Ascending aorta (tissue), 2 donors: ENCODE data around the gene GPC4. TPM values are rescaled to one million over a fixed set of nuclear protein-coding genes. Genes with fewer than 3 reads are reported as not detected.

Source experiments
- DNase-seq, 2 donors: peaks; one replicate each; pipeline ENCODE4 v3.0.0-alpha.2; 2019; ENCODE audit warnings: low spot score in 2 of 2
- H3K27ac ChIP-seq, 2 donors: fragments of 200-600 bp; sonication (generic); one replicate each; pipeline ENCODE4 v1.5.1; 2016 to 2017; ENCODE audit warnings: mild to moderate bottlenecking in 1 of 2
- H3K27me3 ChIP-seq: fragments of 200-600 bp; sonication (generic); one replicate; pipeline ENCODE4 v1.5.1; 2017
- H3K36me3 ChIP-seq, 2 donors: fragments of 200-600 bp; sonication (generic); one replicate each; pipeline ENCODE4 v1.5.1; 2016
- H3K4me1 ChIP-seq, 2 donors: fragments of 200-600 bp; sonication (generic); one replicate each; pipeline ENCODE4 v1.5.1; 2016 to 2017; ENCODE audit warnings: mild to moderate bottlenecking in 1 of 2
- H3K4me3 ChIP-seq, 2 donors: fragments of 200-600 bp; sonication (generic); one replicate each; pipeline ENCODE4 v1.5.1; 2016 to 2017; ENCODE audit warnings: mild to moderate bottlenecking in 1 of 2
- H3K9me3 ChIP-seq, 2 donors: fragments of 200-600 bp; sonication (generic); one replicate each; pipeline ENCODE4 v1.5.1; 2016
- CTCF ChIP-seq, 3 experiments: fragments of 200-600 bp in 2 of 3; fragments of 450-650 bp in 1 of 3; sonication (generic) in 2 of 3; IDR thresholded peaks; one replicate each; pipeline ENCODE4 v1.5.1; 2016 to 2019; ENCODE audit warnings: antibody characterized with exemption in 3 of 3, mild to moderate bottlenecking in 1 of 3, moderate library complexity in 1 of 3
- intact Hi-C: fragments of 100-400 bp; cut with DNase I; formaldehyde crosslinking; loops from one replicate; pipeline ENCODE4 v1.15.1; 2023
- total RNA-seq: library from RNA; depleted of rRNA; stranded (reverse); fragments of >200 nt; gene quantifications from one replicate; pipeline ENCODE4 v1.1.0, GENCODE V29; 2016

GPC4 gene
- total RNA-seq, 1 donor from 2014 or later: 12.0 TPM

DNA sequence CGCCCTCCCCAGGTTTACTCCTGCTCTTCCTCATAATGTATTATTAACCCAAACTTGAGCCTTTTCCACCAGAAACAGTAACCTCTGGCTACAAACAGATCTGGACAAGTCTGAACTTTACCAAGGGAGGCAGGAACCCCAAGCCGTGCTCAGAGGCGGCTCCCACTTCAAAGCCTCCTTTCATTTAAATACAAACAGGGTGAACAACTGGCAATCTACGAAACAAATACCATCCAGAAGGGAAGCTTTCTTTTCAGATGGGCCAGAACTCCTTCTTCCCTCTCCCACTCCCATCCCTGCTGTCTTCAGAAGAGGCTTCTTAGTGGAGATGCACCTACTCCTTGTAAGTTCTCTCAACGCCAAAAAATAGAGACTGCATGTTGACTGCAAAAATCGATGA lies 2.1 kb upstream of the GPC4 start:
- H3K9me3 ChIP-seq: no peaks in the 10 kb centered on the region
- no peak overlapping the region for H3K27ac ChIP-seq
- H3K27me3 ChIP-seq: no peaks in the 10 kb centered on the region
- intact Hi-C loops: loop anchor here (5.0 to 10.0 kb wide), 3 partner anchors 80 to 247 kb away; no protein-coding TSS in a partner anchor
- no peak for DNase-seq
- H3K36me3 ChIP-seq: no peaks in the 10 kb centered on the region
- TF ChIP-seq CTCF (IDR thresholded peaks at IDR 0.05): no peak
- H3K4me3 ChIP-seq: no peak overlapping the region
- H3K4me1 ChIP-seq: no peaks in the 10 kb centered on the region

DNA sequence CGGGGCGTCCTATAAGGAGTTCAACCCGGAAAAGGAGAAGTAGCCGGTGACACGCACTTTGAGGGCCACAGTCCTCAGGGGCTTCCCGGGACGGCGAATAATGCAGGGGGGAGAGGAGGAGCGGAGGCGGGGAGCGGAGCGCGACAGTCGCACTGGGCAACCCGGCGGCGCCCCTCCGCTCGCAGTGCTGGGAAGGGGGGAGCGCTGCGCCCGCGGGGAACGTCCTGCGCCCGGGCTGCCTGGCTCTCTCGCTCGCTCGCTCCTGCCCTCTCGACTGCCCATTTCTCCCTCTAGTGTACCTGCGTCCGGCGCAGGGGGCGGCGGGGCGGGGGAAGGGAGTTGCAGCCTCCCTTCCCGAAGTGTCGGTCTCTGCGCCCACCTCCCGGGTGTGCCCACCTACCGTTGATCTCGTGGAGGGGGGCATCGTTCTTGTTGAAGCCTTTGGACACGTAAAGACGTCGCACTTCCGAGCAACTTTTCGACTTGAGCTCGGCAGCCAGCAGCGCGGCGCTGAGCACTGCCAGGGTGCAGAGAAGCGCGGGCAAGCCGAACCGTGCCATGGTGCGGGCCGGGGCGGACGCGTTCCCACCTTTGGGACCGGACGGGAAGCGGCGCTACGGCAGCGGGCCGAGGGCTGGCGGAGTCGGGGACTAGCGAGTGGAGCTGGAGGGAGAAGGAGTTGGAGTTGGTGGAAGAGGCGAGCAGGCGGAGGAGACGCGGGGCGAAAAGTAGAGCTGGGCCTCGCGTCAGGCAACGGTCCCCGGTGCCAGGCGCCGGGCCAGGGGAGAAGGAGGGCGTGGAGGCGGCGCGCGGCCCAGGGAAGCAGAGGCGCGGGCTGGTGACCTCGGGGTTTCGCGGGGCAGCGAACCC lies 648 bp downstream of the GPC4 start:
- no peak for DNase-seq

GRCh38 chrX:133413218-133413925 lies 1.9 kb downstream of the GPC4 start:
- no peak for DNase-seq
- H3K9me3 ChIP-seq: no peaks in the 10 kb centered on the region
- peak overlapping the region; percentile 77 to 79 for H3K4me3 ChIP-seq
- H3K4me1 ChIP-seq: no peaks in the 10 kb centered on the region
- TF ChIP-seq CTCF (IDR thresholded peaks at IDR 0.05): no peak
- intact Hi-C loops: loop anchor here (2.0 to 10.0 kb wide), 3 partner anchors 46 to 251 kb away; no protein-coding TSS in a partner anchor
- H3K27ac ChIP-seq: peak overlapping the region; percentile 9 to 58
- no peaks in the 10 kb centered on the region for H3K27me3 ChIP-seq
- H3K36me3 ChIP-seq: no peaks in the 10 kb centered on the region

More for the DNA sequence above, 648 bp downstream of the GPC4 start:
- intact Hi-C loops: loop anchor here (5.0 to 10.0 kb wide), 4 partner anchors 47 to 250 kb away; no protein-coding TSS in a partner anchor
- no peaks in the 10 kb centered on the region for H3K27me3 ChIP-seq
- H3K9me3 ChIP-seq: no peaks in the 10 kb centered on the region
- TF ChIP-seq CTCF (IDR thresholded peaks at IDR 0.05): no peak
- H3K4me3 ChIP-seq: peak overlapping the region; percentile 77 to 79
- no peaks in the 10 kb centered on the region for H3K36me3 ChIP-seq
- H3K27ac ChIP-seq: peak overlapping the region; percentile 58 to 77
- H3K4me1 ChIP-seq: no peaks in the 10 kb centered on the region

- Histone ChIP-seq H3K9me3 (no peaks in the 10 kb centered on the region), H3K27me3 (no peaks in the 10 kb centered on the region), H3K27ac (no peak overlapping the region), H3K36me3 (no peaks in the 10 kb centered on the region), H3K4me3 (peak overlapping the region in 1 of 2 donors; percentile 79), H3K4me1 (no peaks in the 10 kb centered on the region)
- intact Hi-C loops: loop anchor here (2.0 to 10.0 kb wide), 3 partner anchors 45 to 252 kb away; no protein-coding TSS in a partner anchor
- no peak for DNase-seq
- no peak for TF ChIP-seq CTCF (IDR thresholded peaks at IDR 0.05)
These were observed 2.6 kb downstream of the GPC4 start for GRCh38 chrX:133412665-133413064.

GRCh38 chrX:133412246-133412645 lies 3.0 kb downstream of the GPC4 start:
- Histone ChIP-seq H3K4me3 (peak overlapping the region in 1 of 2 donors; percentile 79), H3K27ac (no peak overlapping the region), H3K27me3 (no peaks in the 10 kb centered on the region), H3K9me3 (no peaks in the 10 kb centered on the region), H3K4me1 (no peaks in the 10 kb centered on the region), H3K36me3 (no peaks in the 10 kb centered on the region)
- TF ChIP-seq CTCF (IDR thresholded peaks at IDR 0.05): no peak
- DNase-seq: no peak
- intact Hi-C loops: loop anchor here (2.0 to 10.0 kb wide), 3 partner anchors 45 to 253 kb away; no protein-coding TSS in a partner anchor
